ENCODE measurements around the gene HEATR9.

Gene HEATR9

GRCh38 chr17:35876534-35876933 lies 7.8 kb upstream of the HEATR9 start:
- no peak overlapping the region for H3K4me3 ChIP-seq (ENCODE audit: insufficient read depth in 1 of 2, low read depth in 1 of 2, low read length in 2 of 2)
- no peak overlapping the region for H3K18ac ChIP-seq (ENCODE audit: low read depth in 1 of 2, low read length in 2 of 2)
- 73% methylated on average over 3 of the region's 3 CpGs for WGBS
- no peak overlapping the region for H2BK12ac ChIP-seq (ENCODE audit: low read length in 2 of 2)
- H4K8ac ChIP-seq (ENCODE audit: low read length), result no peak overlapping the region
- H3K27ac ChIP-seq (ENCODE audit: low read length, poor library complexity, severe bottlenecking), result no peak overlapping the region
- no peak overlapping the region for H2BK120ac ChIP-seq (ENCODE audit: low read depth, low read length)
- no peak overlapping the region for H3K23ac ChIP-seq (ENCODE audit: low read length in 2 of 2)
- H3K14ac ChIP-seq (ENCODE audit: low read length in 2 of 2), result no peak overlapping the region
- no peak overlapping the region for H2BK5ac ChIP-seq (ENCODE audit: low read depth, low read length, poor library complexity, severe bottlenecking)
- H3K9ac ChIP-seq (ENCODE audit: low read length), result no peak overlapping the region
- no peak overlapping the region for H2BK15ac ChIP-seq (ENCODE audit: low read depth, poor library complexity, severe bottlenecking)
- no peaks in the 10 kb centered on the region for H3K9me3 ChIP-seq (ENCODE audit: control insufficient read depth, low read length)
- no peaks in the 10 kb centered on the region for H3K4me1 ChIP-seq (ENCODE audit: control insufficient read depth, insufficient read depth, low read depth, low read length)
- H3K4ac ChIP-seq (ENCODE audit: low read depth in 1 of 2, low read length in 2 of 2), result no peak overlapping the region
- no peak for DNase-seq
- H3K79me1 ChIP-seq (replicated peaks; ENCODE audit: low read length, poor library complexity, severe bottlenecking), result no peaks in the 10 kb centered on the region
- H3K36me3 ChIP-seq (ENCODE audit: control insufficient read depth in 1 of 2, insufficient read depth in 2 of 2, low read depth in 1 of 2, low read length in 2 of 2), result no peaks in the 10 kb centered on the region
- H3K27me3 ChIP-seq (ENCODE audit: control insufficient read depth in 1 of 2, insufficient read depth in 1 of 2, low read length in 2 of 2), result no peaks in the 10 kb centered on the region
- no peak overlapping the region for H3K4me2 ChIP-seq (ENCODE audit: low read length, poor library complexity, severe bottlenecking)
- no peak overlapping the region for H2AFZ ChIP-seq (ENCODE audit: low read depth, low read length)
- no peak overlapping the region for H2AK5ac ChIP-seq (ENCODE audit: low read length, severe bottlenecking)
- H4K91ac ChIP-seq (ENCODE audit: low read length), result no peak overlapping the region

- no peak overlapping the region for H3K23ac ChIP-seq (ENCODE audit: low read length in 2 of 2)
- no peak overlapping the region for H3K4me2 ChIP-seq (ENCODE audit: low read length, poor library complexity, severe bottlenecking)
- no peak overlapping the region for H2BK120ac ChIP-seq (ENCODE audit: low read depth, low read length)
- H3K36me3 ChIP-seq (ENCODE audit: control insufficient read depth in 1 of 2, insufficient read depth in 2 of 2, low read depth in 1 of 2, low read length in 2 of 2), result no peaks in the 10 kb centered on the region
- H4K91ac ChIP-seq (ENCODE audit: low read length), result no peak overlapping the region
- DNase-seq, result no peak
- H2BK5ac ChIP-seq (ENCODE audit: low read depth, low read length, poor library complexity, severe bottlenecking), result no peak overlapping the region
- H3K9ac ChIP-seq (ENCODE audit: low read length), result no peak overlapping the region
- no peak overlapping the region for H3K4ac ChIP-seq (ENCODE audit: low read depth in 1 of 2, low read length in 2 of 2)
- H3K14ac ChIP-seq (ENCODE audit: low read length in 2 of 2), result no peak overlapping the region
- H3K27ac ChIP-seq (ENCODE audit: low read length, poor library complexity, severe bottlenecking), result no peak overlapping the region
- H2BK15ac ChIP-seq (ENCODE audit: low read depth, poor library complexity, severe bottlenecking), result no peak overlapping the region
- 100% methylated on average over 1 of the region's 3 CpGs for WGBS
- H2AFZ ChIP-seq (ENCODE audit: low read depth, low read length), result no peak overlapping the region
- H3K4me3 ChIP-seq (ENCODE audit: insufficient read depth in 1 of 2, low read depth in 1 of 2, low read length in 2 of 2), result no peak overlapping the region
- H2BK12ac ChIP-seq (ENCODE audit: low read length in 2 of 2), result no peak overlapping the region
- H3K4me1 ChIP-seq (ENCODE audit: control insufficient read depth, insufficient read depth, low read depth, low read length), result no peaks in the 10 kb centered on the region
- H3K27me3 ChIP-seq (ENCODE audit: control insufficient read depth in 1 of 2, insufficient read depth in 1 of 2, low read length in 2 of 2), result no peaks in the 10 kb centered on the region
- H3K79me1 ChIP-seq (replicated peaks; ENCODE audit: low read length, poor library complexity, severe bottlenecking), result no peaks in the 10 kb centered on the region
- no peak overlapping the region for H4K8ac ChIP-seq (ENCODE audit: low read length)
- no peak overlapping the region for H2AK5ac ChIP-seq (ENCODE audit: low read length, severe bottlenecking)
- H3K18ac ChIP-seq (ENCODE audit: low read depth in 1 of 2, low read length in 2 of 2), result no peak overlapping the region
- no peaks in the 10 kb centered on the region for H3K9me3 ChIP-seq (ENCODE audit: control insufficient read depth, low read length)
These were observed 7.1 kb upstream of the HEATR9 start for GRCh38 chr17:35875800-35876139.

GRCh38 chr17:35875072-35875799 lies 6.5 kb upstream of the HEATR9 start:
- Histone ChIP-seq H4K91ac (ENCODE audit: low read length) (no peak overlapping the region), H2BK12ac (ENCODE audit: low read length in 2 of 2) (no peak overlapping the region), H3K9me3 (ENCODE audit: control insufficient read depth, low read length) (no peaks in the 10 kb centered on the region), H3K36me3 (ENCODE audit: control insufficient read depth in 1 of 2, insufficient read depth in 2 of 2, low read depth in 1 of 2, low read length in 2 of 2) (no peaks in the 10 kb centered on the region), H3K27ac (ENCODE audit: low read length, poor library complexity, severe bottlenecking) (no peak overlapping the region), H2AK5ac (ENCODE audit: low read length, severe bottlenecking) (no peak overlapping the region), H2BK120ac (ENCODE audit: low read depth, low read length) (no peak overlapping the region), H3K27me3 (ENCODE audit: control insufficient read depth in 1 of 2, insufficient read depth in 1 of 2, low read length in 2 of 2) (no peaks in the 10 kb centered on the region), H2BK5ac (ENCODE audit: low read depth, low read length, poor library complexity, severe bottlenecking) (no peak overlapping the region), H3K23ac (ENCODE audit: low read length in 2 of 2) (no peak overlapping the region), H3K4me3 (ENCODE audit: insufficient read depth in 1 of 2, low read depth in 1 of 2, low read length in 2 of 2) (no peak overlapping the region), H3K4me2 (ENCODE audit: low read length, poor library complexity, severe bottlenecking) (no peak overlapping the region), H4K8ac (ENCODE audit: low read length) (no peak overlapping the region), H3K14ac (ENCODE audit: low read length in 2 of 2) (no peak overlapping the region), H2AFZ (ENCODE audit: low read depth, low read length) (no peak overlapping the region), H3K4ac (ENCODE audit: low read depth in 1 of 2, low read length in 2 of 2) (no peak overlapping the region), H2BK15ac (ENCODE audit: low read depth, poor library complexity, severe bottlenecking) (no peak overlapping the region), H3K79me1 (replicated peaks; ENCODE audit: low read length, poor library complexity, severe bottlenecking) (no peaks in the 10 kb centered on the region), H3K18ac (ENCODE audit: low read depth in 1 of 2, low read length in 2 of 2) (no peak overlapping the region), H3K4me1 (ENCODE audit: control insufficient read depth, insufficient read depth, low read depth, low read length) (no peaks in the 10 kb centered on the region), H3K9ac (ENCODE audit: low read length) (no peak overlapping the region)
- no peak for DNase-seq
- 55% methylated on average over 3 of the region's 5 CpGs for WGBS

DNA sequence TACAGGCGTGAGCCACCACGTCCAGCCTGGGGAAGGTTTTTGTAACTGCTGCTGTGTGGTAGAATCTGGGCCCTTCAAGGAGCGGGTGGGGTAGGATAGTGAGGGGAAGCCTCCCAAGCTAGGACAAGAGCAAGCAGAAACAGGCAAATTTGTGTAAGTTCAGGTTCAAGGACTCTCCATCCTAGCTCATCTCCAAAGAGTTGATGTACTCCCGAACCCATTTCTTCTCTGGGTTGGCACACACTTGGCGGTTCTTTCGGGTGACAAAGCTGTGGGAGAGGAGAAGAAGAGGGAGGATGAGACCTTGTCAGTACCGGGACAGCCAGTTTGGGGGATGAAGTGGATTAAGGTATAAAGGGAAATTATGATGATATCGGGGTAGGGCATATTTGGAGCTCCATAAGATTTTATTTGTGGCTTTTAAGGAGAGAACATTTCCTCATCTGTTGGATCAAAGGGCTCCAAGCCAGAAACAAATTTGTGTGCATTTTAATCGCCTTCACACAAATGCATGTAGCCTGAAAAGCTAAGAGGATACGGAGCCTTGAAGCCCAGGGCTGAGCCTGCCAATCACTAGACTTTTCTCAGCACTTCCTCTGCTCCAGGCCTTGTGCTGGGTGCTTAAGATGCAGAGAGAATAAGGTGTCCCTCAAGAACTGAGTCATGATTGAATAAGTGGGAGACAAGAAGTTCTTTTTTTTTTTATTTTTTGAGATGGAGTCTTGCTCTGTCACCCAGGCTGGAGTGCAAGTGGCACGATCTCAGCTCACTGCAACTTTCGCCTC lies 3.7 kb upstream of the HEATR9 start:
- Histone ChIP-seq H4K8ac (ENCODE audit: low read length) (no peak overlapping the region), H3K36me3 (ENCODE audit: control insufficient read depth in 1 of 2, insufficient read depth in 2 of 2, low read depth in 1 of 2, low read length in 2 of 2) (no peaks in the 10 kb centered on the region), H2AFZ (ENCODE audit: low read depth, low read length) (no peak overlapping the region), H3K4me2 (ENCODE audit: low read length, poor library complexity, severe bottlenecking) (no peak overlapping the region), H3K14ac (ENCODE audit: low read length in 2 of 2) (no peak overlapping the region), H3K4me3 (ENCODE audit: insufficient read depth in 1 of 2, low read depth in 1 of 2, low read length in 2 of 2) (no peak overlapping the region), H3K27ac (ENCODE audit: low read length, poor library complexity, severe bottlenecking) (no peak overlapping the region), H3K18ac (ENCODE audit: low read depth in 1 of 2, low read length in 2 of 2) (no peak overlapping the region), H3K4me1 (ENCODE audit: control insufficient read depth, insufficient read depth, low read depth, low read length) (no peaks in the 10 kb centered on the region), H3K9me3 (ENCODE audit: control insufficient read depth, low read length) (no peaks in the 10 kb centered on the region), H2AK5ac (ENCODE audit: low read length, severe bottlenecking) (no peak overlapping the region), H2BK15ac (ENCODE audit: low read depth, poor library complexity, severe bottlenecking) (no peak overlapping the region), H3K9ac (ENCODE audit: low read length) (no peak overlapping the region), H3K23ac (ENCODE audit: low read length in 2 of 2) (no peak overlapping the region), H3K4ac (ENCODE audit: low read depth in 1 of 2, low read length in 2 of 2) (no peak overlapping the region), H3K79me1 (replicated peaks; ENCODE audit: low read length, poor library complexity, severe bottlenecking) (no peaks in the 10 kb centered on the region), H3K27me3 (ENCODE audit: control insufficient read depth in 1 of 2, insufficient read depth in 1 of 2, low read length in 2 of 2) (no peaks in the 10 kb centered on the region), H2BK120ac (ENCODE audit: low read depth, low read length) (no peak overlapping the region), H4K91ac (ENCODE audit: low read length) (no peak overlapping the region), H2BK12ac (ENCODE audit: low read length in 2 of 2) (no peak overlapping the region), H2BK5ac (ENCODE audit: low read depth, low read length, poor library complexity, severe bottlenecking) (no peak overlapping the region)
- DNase-seq, result no peak
- WGBS, result 98% methylated on average over 12 of the region's 12 CpGs

Data from mesenchymal stem cell (in vitro differentiated cells and primary cell).